ENCODE measurements around the gene DPH1.

DNA sequence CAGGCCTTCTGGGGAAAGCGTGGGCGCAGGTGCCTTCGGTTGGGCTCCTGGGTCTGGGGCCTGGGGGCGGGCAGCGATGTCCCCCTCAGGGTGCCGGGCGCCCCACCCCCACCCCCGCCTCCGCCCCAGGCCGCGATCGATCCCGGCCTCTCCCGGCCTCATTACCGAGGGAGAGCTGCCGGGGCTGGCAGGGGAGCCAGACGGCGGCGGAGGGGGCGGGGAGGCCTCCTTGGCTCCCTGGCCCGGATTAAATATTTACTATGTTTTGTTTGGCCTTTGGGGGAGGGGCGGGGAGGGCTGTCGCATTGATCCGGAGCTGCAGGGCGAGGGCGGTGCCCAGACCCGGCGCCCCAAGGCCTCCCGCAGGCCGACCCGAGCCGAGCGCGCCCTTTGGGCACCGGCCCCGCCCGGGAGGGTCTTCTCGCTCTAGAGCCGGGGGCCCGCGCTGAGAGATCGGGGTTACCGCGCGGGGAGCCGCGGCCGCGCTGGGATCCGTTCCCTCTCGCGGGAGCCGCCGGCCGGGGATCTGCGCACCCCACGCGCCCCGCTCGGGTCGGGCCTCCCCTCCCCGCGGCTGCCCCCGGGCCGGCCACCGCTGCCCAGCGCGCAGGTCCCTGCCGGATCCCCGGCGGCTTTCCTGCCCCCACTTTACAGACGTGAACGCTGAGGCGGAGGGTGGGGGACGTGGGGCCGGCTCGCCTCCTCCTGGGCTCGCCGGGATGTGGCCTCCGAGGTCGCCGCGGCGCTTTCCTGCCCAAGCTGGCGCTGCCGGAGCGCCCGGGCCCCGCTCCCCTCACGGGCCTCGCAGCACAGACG, 31.8 kb upstream of the DPH1 start:
- TF ChIP-seq CTCF (IDR thresholded peaks at IDR 0.05 in 4 of 5, conservative IDR thresholded peaks at IDR 0.05 in 1 of 5) (no peak), POLR2A (IDR thresholded peaks at IDR 0.05) (no peak)
